ENCODE data around the gene FHOD3.

FHOD3 gene

DNA sequence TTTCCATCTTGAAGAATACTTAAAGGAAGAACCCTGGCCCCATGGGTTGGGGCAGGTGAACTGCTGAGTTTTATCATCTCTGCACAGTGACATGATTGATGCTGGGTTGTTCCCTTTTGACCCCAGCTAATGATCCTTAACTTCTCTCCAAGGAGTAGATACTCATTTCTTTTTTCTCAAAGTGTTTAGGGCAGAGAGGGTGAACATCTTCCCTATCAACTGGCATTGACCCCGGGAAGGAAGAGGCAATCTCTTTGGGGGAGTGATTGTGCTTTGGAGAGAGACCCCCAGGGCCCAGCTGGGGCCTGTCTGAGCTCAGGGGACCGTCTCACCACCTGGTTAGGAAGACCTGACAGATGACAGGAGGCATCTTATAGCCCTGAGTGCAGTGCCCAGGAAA is 190.6 kb downstream of the FHOD3 start:
- DNase-seq: no peak

DNA sequence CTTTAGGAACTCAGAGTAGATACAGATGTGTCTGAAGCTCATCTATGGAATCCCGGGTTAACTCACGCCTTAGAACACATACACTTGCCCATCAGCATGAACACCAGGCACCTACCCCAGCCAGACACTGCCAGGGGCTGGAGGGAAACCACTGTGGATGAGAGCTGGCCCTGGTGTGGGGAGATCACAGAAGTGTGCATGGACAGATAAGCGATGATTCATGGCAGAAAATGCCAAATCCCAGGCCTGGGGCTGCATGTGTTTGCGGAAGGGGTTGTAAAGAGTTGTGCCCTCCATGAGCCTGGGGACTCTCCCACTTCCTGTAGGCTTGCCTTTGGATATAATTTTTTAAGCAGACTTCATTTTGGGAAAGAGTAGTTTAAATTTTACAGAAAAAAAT is 193.4 kb downstream of the FHOD3 start:
- DNase-seq: no peak

DNA sequence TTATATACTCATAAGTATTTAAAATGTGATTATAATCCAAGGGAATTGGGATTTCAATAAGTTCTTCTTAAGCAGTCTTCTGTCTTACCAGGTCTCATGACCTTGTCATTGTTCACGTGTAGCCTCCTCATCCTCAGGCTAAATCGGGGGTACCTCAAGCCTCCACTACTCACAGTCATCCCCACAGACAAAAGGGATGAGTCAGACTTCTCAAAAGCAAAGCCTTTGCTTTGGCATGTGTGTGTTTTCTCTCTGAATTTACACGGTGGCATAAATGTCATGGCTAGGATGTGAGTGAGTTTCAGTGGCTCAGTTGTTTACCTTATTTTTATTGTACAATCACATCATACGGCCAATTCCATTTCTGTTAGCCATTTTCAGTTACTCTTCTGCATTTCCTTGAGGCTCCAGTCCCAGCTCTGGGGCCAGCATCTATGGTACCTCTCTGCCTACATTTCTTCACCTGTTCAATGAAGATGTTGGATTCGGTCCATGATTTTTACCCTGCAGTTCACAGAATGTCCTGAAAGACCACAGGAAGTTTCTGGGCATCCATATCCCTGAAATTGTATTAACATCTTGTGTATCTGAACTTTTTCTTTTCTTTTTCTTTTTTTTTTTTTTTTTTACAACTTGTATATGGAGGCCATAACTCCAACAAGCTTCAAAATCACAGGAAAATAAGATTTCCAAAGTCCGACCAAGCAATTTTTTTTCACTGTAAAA is 195.3 kb downstream of the FHOD3 start:
- DNase-seq: no peak

DNA sequence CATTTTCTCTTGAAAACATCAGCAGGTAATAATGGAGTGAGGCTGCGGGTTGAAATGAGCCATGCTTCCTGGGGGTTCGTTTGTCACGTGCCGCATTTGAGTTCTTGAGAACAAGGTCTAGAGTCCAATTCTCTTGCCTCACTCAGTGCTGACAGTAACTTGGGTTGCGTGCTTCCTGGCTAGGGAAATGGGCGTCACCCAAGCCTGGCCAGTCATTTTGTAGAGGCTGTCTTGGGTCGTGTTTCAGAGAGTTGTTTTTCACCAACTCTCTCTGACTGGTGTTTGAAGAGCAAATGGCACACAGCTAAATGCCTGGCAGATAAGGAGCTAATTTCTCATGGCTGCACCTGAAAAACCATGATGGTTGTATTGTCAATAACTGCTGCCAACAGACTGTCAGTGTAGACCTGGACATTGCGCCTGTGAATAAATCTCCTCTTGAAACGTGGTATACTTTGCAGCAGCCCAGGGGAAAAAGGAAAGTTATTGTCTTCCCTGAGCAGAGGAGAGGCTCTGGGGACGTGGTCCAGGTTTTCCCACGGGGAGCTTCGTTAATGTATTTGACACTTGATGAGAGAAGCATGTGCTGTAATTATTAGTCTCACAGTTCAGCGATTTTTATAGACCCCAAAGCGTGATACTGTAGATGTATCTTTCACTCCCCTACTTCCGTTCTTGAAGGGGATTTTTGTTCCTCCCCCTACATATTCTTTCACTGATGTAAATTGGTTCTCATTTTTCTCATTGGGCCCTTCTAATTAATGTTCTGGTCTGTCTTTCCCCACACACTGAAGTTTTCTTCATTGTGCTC is 196.0 kb downstream of the FHOD3 start:
- DNase-seq: no peak

DNA sequence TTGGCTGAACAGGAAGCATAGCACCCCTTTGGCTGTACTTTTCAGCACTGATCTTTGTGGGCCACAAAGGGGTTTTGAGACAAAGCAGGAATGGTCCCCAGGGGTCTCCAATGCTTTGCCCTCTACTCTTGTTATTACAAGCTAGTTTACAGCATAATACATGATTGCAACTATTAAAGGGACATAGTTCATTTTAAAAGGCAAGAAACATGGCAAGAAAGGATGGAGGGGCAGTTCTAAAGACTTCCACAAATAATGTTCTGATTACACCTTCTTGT is 196.6 kb downstream of the FHOD3 start:
- no peak for DNase-seq

DNA sequence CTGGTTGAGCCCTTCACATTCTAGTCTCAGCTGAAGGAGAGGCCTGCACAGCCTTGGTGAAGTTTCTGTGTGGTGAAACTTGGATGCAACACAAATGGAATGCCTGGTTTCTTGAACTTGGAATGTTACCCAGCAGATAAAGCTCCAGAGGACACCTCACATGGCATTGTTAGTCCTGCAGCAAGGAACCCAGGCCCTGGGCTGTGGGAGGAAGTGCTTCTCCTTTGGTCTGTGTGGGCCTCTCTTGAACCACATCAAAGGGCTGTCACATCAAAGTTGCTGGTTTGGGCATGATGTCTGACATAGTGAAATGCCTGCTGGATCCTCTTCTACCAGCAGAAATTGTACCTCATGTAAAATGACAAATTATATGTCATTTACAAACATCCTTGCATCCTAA is 198.5 kb downstream of the FHOD3 start:
- DNase-seq: no peak

DNA sequence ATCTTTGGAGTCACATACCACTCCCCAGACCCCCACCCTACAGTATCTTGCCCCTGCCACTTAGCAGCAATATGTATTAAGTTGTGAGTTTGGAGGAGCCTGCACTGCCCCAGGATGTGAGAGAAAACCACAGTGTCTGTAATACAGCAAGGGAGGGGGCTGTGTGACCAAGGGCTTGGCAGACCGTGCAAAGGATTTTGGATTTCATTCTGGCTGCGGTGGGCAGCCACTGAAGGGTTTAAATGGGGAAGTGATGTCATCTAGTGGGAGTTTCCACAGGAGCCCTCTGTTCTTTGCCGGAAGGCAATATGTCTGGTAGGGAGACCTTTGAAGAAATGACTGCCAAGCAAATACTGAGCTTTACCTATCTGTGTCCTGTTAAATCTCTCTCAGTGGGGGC is 202.4 kb downstream of the FHOD3 start:
- DNase-seq: no peak

DNA sequence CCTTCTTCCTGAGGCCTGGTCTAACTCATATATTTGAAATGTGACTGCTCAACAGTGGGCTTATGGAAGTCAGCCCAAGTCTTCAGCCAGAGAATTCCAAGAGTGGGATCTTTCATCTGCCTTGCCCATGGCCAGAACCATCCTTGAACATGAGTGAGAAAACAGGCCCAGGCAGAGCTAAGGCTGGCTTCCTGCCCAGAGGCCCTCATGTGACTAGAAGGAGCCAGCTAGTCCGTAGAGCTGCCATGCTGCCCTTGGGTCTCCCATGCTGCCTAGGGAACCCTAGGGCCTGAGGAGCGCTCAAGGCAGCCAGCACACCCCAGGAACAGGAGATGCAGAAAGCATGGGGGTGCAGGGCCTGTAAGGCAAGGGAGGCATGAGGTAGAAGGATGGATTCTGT is 203.6 kb downstream of the FHOD3 start:
- DNase-seq: no peak

DNA sequence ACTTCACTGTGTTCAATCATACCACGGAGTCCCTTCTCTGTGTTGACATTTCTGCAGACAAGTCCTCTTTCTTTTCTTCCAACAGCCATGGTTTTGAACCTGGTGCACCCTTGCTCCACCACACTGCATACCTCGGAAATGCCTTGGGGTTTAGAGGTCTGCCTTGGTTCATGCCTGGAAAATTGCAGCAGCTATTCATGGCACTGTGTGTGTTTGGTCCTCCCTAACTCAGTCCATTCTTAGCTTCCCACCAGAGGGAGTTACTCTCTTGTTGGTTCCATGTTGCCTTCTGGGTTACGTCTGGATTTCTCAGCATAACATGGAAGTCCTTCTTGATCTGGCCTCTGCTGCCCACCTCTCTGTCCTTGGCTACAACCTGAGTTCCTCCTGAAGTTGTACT is 206.0 kb downstream of the FHOD3 start:
- DNase-seq: no peak

DNA sequence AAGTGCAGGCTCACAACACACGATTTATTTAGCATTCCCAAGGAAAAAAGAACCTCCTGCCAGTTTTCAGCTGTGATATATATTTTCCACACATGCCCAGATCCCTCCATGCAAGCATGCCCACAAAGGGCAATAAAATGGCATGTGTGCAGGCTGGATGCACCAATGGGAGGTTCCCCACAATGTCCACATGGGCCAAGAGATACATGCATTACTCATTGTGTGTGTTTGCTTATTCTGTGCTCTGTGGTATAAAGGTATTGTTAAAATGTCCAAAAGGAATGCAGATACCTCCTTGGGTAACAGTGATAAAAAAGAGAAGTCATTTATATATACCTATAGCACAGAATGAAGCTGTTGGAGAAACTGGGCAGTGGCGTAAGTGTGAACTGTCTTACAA is 207.4 kb downstream of the FHOD3 start:
- DNase-seq: no peak

DNA sequence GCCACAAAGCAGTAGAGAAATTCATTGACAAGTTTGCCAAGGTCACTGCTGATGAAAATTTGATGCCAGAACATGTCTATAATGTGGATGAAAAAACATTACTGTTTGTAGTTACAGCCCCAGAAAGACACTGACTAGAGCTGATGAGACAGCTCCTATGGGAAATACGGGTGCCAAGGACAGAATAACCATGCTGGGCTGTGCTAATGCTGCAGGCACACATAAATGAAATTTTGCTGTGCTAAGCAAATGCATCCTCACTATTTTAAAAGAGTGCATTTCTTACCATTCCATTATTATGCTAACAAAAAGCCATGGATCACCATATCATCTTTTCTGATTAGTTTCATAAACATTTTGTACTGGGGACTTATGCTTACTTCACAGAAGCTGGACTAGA is 208.2 kb downstream of the FHOD3 start:
- DNase-seq: no peak

DNA sequence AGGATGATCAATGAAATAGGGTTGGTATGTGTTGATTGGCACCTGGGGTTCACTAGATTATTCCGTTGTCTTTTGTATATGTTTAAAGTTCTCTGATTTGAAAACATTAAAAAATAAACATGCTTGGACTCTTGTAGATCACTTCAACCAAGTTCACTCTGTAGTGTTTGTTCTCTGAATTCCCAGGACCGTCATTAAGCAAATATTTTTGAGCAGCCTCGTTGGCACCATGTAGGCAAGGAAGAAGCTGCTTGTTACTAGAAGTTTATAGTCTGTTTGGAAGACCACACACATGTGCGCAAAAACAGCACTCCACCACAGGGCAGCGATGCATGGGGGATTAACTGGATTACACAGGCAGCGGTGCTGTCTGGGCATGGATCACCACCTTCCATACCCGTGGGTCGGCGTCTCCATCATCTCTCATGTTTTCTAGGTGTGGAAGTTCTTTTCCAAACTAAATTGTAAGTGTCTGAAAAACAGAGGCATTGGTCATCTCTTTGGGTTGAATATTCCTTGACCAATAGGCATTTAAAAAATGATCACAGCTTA is 212.2 kb downstream of the FHOD3 start:
- no peak for DNase-seq

DNA sequence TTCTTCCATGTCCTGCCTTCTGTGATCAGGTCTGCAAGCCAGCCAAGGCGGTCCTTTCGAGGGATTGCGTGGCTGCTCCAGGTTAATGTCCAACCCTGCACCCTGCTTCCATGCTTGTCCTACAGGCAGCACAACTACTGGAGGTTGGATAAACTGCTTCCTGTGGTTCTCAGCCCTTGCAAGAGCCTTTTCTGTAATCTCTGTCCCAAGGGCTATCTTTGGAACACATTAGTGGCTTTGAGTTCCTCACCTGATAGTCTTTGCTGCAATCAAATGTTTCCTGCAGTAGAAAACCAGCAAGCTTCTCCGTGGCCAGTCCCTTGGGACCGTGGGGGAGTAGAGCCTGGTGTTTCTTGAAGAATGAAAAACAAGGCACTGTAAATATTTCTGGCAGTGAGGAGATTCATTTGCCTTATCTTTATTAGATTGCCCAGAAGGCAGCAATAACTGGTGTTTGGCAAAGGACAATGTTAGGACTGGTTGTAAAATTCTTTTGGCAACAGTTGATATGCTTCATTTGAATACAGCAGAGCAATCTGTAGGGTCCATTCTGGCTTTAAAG is 214.4 kb downstream of the FHOD3 start:
- no peak for DNase-seq

DNA sequence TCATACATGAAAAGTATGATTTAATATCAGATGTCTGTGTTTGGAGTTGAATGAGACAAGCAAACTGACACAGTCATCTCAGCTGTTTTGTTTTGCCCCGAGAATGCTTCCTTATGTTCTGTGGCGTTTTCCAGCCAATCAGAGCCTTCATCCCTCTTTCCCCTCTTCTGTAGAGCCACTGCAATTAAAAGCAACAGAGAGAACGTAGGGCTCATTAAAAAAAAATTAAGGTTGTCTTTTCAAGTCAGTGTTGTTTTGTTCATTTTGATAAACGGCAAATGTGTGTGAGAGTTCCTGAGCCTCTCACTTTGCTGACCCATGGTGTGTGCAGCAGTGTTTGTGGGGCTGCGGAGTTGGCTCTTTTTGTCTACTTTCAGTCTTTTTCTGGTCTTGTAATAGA is 216.0 kb downstream of the FHOD3 start:
- DNase-seq: no peak

DNA sequence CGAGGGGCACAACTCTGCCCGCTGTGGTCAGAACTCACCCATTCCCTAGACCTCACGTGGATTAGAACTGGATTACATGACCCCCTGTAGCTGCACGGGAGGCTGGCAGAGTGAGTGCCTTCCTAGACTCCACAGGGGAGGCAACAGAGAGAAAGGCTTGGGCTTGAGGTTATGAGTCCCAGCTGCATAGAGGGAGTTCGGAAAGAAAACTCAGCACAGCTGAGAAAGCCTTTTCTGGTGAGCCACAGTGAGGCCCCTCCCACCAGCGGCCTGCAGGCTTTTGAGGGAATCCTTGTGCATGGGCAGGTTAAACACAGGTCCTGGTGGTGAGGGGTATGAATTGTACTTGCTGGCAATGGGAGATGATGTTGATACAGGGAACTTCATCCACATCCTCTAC is 217.3 kb downstream of the FHOD3 start:
- no peak for DNase-seq

DNA sequence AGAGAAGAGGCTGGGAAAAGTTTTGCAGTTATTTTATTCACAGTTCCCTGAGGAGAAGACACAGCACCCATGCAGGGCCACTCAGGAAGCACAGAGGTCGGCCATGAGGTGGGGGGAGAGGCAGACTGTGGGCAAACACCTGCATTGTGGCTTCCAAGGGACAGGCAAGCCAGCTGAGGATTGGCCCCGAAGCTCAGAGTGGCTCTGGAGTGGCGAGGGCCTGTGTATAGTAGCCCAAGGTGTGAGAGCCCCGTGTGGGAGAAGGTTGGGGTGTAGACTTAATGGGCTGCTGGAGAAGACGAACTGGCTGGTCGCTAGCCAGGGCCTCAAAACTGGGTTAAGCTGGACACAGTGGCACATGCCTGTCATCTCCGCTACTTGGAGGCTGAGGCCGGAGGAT is 218.7 kb downstream of the FHOD3 start:
- no peak for DNase-seq

DNA sequence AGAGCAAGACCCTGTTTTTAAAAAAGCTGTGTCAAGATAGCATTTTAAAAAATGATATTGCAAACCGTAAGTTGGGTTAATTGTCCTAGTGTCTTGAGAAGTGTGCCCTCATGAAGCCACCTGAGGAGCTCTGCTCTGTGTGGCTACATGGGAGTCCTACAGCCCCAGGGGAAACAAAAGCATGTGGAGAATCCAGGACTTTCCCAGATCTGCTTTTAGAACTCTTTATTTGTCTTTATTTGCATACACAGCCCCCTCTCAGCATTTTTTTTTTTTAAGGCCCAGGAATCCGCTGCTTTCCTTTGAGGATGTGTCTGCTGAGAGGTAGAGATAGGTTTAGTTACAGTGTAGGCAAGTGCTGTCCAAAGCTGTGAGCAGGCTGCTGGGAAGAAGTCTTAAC is 219.2 kb downstream of the FHOD3 start:
- DNase-seq: no peak

DNA sequence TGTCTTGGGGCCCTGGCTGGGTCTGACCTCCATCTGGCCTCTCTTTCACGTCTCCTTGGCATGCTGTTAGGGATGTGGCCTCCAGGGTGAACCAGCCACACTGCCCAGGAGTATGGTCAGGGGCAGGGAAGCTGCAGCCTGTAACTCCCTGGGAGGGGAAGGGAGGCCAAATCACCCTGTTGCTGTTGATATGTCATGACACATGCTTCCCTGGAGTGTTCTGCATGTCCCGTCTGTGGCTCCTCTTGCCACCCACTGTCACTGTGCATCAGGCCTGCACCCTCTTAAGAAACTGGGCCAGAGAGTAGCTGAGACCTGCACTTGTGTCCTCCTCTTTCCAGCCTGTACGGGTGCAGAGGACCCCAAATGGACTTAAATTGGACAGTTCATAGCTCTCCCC is 221.3 kb downstream of the FHOD3 start:
- no peak for DNase-seq

DNA sequence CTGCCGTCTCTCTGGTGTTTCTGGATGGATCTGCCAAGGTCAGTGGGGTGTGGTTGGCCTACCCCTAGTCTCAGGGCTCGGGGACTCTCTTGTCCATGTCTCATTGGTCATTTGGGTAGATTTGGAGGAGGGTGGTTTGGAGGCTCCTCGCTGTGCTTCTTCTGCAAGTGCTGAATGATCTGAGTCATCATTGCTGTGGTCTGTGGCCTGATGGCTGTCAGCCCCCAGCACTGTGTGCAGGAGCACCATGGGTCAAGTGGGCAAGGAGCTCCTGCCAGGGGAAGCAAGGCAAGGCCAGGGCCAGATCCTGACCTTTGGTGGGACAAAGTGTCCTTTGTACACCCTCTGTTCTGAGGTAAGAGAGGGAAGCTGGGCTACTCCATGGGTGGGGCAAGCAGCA is 221.8 kb downstream of the FHOD3 start:
- no peak for DNase-seq

DNA sequence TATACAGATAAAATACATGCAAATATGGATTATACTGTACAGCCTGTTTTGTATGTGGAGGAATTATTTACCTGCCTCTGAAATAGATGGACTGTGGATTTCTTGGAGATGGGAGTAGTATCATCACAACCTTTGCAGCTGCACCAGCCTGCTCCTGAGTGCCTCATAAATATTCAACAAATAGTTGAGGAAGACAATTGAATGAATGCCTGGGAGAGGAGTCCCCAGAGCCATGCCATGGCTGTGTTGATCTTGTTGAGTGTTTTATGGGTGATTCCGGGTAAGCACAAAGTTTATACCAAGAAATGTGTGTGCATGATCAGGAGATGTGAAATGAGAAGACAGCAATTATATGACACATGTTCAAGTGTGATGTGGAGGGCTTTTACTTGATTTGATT is 225.0 kb downstream of the FHOD3 start:
- no peak for DNase-seq

DNA sequence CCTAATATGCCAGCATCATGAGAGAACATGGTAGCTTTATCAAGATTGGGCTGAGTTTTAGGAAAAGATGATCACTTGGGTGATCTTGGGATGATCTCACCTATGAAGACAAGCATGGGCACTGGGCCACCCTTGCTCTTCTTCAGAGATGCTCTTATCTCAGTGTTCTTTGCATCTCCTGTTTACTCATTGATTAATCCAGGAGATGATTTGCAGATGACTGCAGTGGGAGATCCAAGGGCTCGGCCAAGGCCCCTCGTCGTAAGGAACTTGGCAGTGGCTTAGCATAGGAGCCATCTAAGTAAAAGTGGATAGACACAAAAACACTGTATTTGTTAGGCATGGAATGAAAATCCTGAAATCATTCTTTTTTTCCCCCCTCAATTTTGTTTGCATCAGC is 228.4 kb downstream of the FHOD3 start:
- no peak for DNase-seq

DNA sequence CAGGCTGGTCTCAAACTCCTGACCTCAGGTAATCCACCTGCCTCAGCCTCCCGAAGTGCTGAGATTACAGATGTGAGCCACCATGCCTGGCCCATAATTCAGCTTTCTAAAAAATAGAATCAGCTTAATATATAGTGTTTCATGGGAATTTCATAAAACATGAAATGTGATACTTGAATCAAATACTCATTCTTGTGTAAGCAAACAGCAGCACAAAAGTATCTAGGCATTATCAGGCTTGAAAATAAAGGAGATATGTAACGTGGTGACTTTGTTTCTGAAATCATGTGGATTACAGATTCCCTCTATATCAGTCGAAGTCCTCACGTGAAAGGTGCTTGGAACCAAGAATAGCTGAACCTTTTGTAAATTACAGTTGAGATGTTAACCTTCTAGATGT is 229.1 kb downstream of the FHOD3 start:
- DNase-seq: no peak

DNA sequence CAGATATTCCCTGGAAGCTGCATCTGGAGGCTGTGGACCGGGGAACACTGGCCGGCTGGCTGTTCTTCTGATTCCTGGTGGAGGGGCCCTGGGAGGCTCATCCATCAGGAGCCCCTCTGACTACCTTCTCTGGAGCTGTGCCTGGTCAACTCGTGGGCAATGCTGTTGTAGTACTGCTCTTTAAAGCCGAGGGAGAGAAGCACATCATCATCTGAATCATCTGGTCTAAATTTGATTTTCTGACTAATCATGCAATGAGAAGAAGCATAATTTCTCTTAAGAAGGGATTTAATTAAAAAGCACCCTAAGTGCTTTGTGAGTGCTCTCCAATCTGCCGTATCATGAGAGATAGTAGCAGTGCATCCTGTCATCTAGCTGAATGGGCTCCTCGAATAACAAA is 229.5 kb downstream of the FHOD3 start:
- DNase-seq: no peak

DNA sequence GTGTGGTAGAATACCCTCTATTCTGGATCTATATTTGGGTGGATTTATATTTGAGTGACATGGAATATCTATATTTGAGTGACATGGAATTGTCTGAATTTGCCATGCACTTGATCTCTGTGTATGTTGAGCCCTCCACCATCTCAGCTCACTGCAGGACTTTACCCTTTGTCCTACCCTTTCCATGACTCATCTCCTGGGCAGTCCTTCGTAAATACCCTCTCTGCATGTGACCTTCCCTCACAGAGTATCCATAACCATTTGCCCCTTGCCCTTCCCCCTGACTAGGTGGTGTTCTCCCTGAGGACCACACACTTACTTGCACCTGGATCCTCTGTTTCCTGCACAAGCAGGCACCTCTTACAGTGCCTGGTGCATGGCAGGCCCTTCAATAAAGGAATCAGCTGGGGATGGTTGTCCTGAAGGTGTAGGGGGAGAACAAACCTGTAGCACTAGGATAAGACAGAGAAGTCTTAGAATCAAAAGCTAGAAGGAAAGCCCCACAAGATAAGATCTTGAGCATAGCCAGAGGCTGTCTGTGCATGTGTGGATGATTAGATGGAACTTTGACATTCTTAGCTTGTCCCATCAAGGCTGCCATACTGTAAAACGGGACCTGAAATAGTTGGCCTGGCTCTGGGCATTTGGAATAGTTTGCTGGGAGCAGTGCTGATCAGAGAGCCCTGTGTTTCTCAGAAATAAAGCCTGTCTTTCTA is 230.4 kb downstream of the FHOD3 start:
- DNase-seq: no peak

Data from stimulated activated CD4-positive, alpha-beta T cell treated with anti-CD3 and anti-CD28 coated beads, Interleukin-4, amount 100 ng/mL, for 1 hour (primary cell).